GM23338 (cell line): ENCODE measurements around the gene CRK.

Source experiments
- CREB1 ChIP-seq: fragments of 250-450 bp; sonication (Bioruptor Pico); IDR thresholded peaks from 2 replicates; pipeline ENCODE4 v1.5.0; 2020; ENCODE audit warnings: low read depth, mild to moderate bottlenecking, moderate library complexity
- EZH2 ChIP-seq: fragments of 200-600 bp; sonication (generic); IDR thresholded peaks from one replicate; pipeline ENCODE4 v1.8.0; 2017; ENCODE audit warnings: antibody characterized with exemption, mild to moderate bottlenecking, low read depth; ENCODE audit not compliant: unreplicated experiment
- EZH2phosphoT487 ChIP-seq: fragments of 200-600 bp; sonication (generic); IDR thresholded peaks from one replicate; pipeline ENCODE4 v1.8.1; 2018; ENCODE audit warnings: antibody characterized with exemption; ENCODE audit not compliant: unreplicated experiment
- JUNB ChIP-seq: IDR thresholded peaks from one replicate; pipeline ENCODE4 v1.6.1; 2016; ENCODE audit warnings: antibody characterized with exemption; ENCODE audit not compliant: unreplicated experiment
- POLR2AphosphoS5 ChIP-seq: IDR thresholded peaks from 2 replicates; pipeline ENCODE4 v1.6.1; 2016; ENCODE audit warnings: antibody characterized with exemption, low read depth
- STAT1 ChIP-seq: IDR thresholded peaks from one replicate; pipeline ENCODE4 v1.6.1; 2016; ENCODE audit warnings: antibody characterized with exemption; ENCODE audit not compliant: unreplicated experiment
- ZNF114 ChIP-seq: fragments of 250-450 bp; sonication (Bioruptor Pico); IDR thresholded peaks from 2 replicates; pipeline ENCODE4 v1.5.0; 2020; ENCODE audit warnings: mild to moderate bottlenecking, moderate library complexity
- ZNF331 ChIP-seq: fragments of 250-450 bp; sonication (Bioruptor Pico); IDR thresholded peaks from 2 replicates; pipeline ENCODE4 v1.5.0; 2020; ENCODE audit warnings: low read depth, mild to moderate bottlenecking, moderate library complexity
- TF ChIP-seq, protein P1 (sequence below): IDR thresholded peaks from one replicate; pipeline ENCODE4 v1.6.1; 2018; ENCODE audit warnings: antibody characterized with exemption; ENCODE audit not compliant: unreplicated experiment
- TF ChIP-seq, protein P2 (sequence below), 2 experiments: fragments of 200-600 bp in 1 of 2; sonication (generic) in 1 of 2; conservative IDR thresholded peaks; 2 replicates each; pipeline versions ENCODE4 v1.5.1 to v1.6.1; 2016 to 2017; ENCODE audit warnings: antibody characterized with exemption in 2 of 2, low read depth in 2 of 2, mild to moderate bottlenecking in 2 of 2, moderate library complexity in 1 of 2
- TF ChIP-seq, protein P3 (sequence below): IDR thresholded peaks from 2 replicates; pipeline ENCODE4 v1.6.1; 2016; ENCODE audit warnings: antibody characterized with exemption

DNA sequence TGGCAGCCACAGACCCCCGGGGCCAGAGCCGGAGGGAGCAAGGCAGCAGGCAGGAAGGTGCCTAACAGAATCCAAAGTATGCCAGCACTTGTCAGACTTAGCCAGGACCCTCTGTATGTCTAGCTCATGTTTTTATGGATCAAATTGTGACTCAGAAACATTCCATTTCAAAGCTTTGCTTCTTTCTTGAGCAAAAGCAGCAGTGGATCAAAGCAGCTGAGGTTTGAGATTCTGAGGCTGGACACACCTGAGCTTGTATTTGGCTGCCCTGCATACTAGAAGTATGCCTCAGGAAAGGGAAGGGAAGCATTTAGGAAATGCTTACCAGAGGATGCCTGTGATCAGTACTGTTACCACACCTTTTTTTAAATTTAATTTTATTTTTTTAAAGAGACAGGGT is 42.2 kb upstream of the CRK start:
- TF ChIP-seq, protein P1, sequence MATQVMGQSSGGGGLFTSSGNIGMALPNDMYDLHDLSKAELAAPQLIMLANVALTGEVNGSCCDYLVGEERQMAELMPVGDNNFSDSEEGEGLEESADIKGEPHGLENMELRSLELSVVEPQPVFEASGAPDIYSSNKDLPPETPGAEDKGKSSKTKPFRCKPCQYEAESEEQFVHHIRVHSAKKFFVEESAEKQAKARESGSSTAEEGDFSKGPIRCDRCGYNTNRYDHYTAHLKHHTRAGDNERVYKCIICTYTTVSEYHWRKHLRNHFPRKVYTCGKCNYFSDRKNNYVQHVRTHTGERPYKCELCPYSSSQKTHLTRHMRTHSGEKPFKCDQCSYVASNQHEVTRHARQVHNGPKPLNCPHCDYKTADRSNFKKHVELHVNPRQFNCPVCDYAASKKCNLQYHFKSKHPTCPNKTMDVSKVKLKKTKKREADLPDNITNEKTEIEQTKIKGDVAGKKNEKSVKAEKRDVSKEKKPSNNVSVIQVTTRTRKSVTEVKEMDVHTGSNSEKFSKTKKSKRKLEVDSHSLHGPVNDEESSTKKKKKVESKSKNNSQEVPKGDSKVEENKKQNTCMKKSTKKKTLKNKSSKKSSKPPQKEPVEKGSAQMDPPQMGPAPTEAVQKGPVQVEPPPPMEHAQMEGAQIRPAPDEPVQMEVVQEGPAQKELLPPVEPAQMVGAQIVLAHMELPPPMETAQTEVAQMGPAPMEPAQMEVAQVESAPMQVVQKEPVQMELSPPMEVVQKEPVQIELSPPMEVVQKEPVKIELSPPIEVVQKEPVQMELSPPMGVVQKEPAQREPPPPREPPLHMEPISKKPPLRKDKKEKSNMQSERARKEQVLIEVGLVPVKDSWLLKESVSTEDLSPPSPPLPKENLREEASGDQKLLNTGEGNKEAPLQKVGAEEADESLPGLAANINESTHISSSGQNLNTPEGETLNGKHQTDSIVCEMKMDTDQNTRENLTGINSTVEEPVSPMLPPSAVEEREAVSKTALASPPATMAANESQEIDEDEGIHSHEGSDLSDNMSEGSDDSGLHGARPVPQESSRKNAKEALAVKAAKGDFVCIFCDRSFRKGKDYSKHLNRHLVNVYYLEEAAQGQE: no peak
- TF ChIP-seq, protein P2, sequence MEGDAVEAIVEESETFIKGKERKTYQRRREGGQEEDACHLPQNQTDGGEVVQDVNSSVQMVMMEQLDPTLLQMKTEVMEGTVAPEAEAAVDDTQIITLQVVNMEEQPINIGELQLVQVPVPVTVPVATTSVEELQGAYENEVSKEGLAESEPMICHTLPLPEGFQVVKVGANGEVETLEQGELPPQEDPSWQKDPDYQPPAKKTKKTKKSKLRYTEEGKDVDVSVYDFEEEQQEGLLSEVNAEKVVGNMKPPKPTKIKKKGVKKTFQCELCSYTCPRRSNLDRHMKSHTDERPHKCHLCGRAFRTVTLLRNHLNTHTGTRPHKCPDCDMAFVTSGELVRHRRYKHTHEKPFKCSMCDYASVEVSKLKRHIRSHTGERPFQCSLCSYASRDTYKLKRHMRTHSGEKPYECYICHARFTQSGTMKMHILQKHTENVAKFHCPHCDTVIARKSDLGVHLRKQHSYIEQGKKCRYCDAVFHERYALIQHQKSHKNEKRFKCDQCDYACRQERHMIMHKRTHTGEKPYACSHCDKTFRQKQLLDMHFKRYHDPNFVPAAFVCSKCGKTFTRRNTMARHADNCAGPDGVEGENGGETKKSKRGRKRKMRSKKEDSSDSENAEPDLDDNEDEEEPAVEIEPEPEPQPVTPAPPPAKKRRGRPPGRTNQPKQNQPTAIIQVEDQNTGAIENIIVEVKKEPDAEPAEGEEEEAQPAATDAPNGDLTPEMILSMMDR (conservative IDR thresholded peaks at IDR 0.05; ENCODE audit: low read depth in 2 of 2): no peak
- TF ChIP-seq EZH2phosphoT487 (no peak), CREB1 (CRISPR knock-in tag) (no peak), POLR2AphosphoS5 (no peak), EZH2 (no peak), JUNB (no peak), ZNF114 (CRISPR knock-in tag) (no peak), ZNF331 (no peak), STAT1 (no peak)
- TF ChIP-seq, protein P3, sequence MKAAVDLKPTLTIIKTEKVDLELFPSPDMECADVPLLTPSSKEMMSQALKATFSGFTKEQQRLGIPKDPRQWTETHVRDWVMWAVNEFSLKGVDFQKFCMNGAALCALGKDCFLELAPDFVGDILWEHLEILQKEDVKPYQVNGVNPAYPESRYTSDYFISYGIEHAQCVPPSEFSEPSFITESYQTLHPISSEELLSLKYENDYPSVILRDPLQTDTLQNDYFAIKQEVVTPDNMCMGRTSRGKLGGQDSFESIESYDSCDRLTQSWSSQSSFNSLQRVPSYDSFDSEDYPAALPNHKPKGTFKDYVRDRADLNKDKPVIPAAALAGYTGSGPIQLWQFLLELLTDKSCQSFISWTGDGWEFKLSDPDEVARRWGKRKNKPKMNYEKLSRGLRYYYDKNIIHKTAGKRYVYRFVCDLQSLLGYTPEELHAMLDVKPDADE: no peak
